Activated gamma-delta T cell treated with Interleukin-2 at 50 U/mL for 16 hours (primary cell): ENCODE data around the gene PCDHGA8.
"Not testable (repeated sequence)": the region's sequence is repeated elsewhere in the genome, so short reads cannot be mapped to it uniquely, and the experiment has no call there.

Experiments used
- DNase-seq: peaks from one replicate; pipeline ENCODE4 v3.0.0-alpha.2; 2020

Gene PCDHGA8

GRCh38 chr5:141371572-141372475 lies 20.6 kb upstream of the PCDHGA8 start:
- no peak for DNase-seq

GRCh38 chr5:141373673-141374317 lies 18.6 kb upstream of the PCDHGA8 start, which contains the start of gene PCDHGA6:
TSS of gene PCDHGA6 (plus strand) at chr5:141373891. CDS start at chr5:141374084, 193 bp downstream.
- no peak for DNase-seq

DNA sequence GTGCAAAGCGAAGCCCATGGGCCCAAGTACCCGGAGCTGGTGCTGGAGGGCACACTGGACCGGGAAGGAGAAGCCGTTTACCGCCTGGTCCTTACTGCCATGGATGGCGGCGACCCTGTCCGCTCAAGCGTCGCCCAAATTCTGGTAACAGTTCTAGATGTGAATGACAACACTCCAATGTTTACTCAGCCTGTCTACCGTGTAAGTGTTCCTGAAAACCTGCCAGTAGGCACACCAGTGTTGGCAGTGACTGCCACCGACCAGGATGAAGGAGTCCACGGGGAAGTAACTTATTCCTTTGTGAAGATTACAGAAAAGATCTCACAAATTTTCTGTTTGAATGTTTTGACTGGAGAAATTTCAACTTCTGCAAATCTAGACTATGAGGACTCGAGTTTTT lies 17.8 kb upstream of the PCDHGA8 start:
- no peak for DNase-seq

GRCh38 chr5:141375444-141376155 lies 16.8 kb upstream of the PCDHGA8 start:
- DNase-seq, result not testable (repeated sequence)

- DNase-seq, result no peak
Measured at GRCh38 chr5:141382469-141383294, 9.8 kb upstream of the PCDHGA8 start, which contains the start of gene PCDHGA7. TSS of gene PCDHGA7 (plus strand) at chr5:141382742. CDS start at chr5:141382900, 158 bp downstream.

GRCh38 chr5:141383345-141383744 lies 9.1 kb upstream of the PCDHGA8 start:
- no peak for DNase-seq

GRCh38 chr5:141384471-141385267 lies 7.8 kb upstream of the PCDHGA8 start:
- DNase-seq, result no peak

DNA sequence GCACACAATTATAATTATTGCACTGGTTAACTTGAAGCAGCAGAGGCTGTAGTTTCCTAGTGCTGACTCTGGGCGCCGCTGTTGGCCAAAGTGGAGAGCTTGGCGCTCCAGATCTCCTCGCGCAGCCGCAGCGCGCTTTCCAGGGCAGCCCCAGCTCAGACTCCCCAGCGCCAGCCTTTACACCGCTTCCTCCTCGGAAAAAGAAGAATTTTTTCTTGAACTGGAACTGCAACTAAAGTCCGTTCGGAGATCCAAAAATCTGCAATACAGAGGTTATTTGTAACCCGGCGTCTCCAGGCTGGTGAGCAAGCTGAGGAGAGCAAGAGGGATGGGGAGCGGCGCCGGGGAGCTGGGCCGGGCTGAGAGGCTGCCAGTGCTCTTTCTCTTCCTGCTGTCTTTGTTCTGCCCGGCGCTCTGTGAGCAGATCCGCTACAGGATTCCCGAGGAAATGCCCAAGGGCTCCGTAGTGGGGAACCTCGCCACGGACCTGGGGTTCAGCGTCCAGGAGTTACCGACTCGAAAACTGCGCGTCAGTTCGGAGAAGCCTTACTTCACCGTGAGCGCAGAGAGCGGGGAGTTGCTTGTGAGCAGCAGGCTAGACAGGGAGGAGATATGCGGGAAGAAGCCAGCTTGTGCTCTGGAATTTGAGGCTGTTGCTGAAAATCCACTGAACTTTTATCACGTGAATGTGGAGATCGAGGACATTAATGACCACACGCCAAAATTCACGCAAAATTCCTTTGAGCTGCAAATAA lies 4.7 kb upstream of the PCDHGA8 start, which contains the start of gene PCDHGB4:
Gene PCDHGB4, plus strand, starts transcription at position 142 of the 755 bp plus-strand sequence. Its CDS starts 187 bp downstream, at position 329.
- not testable (repeated sequence) for DNase-seq

DNA sequence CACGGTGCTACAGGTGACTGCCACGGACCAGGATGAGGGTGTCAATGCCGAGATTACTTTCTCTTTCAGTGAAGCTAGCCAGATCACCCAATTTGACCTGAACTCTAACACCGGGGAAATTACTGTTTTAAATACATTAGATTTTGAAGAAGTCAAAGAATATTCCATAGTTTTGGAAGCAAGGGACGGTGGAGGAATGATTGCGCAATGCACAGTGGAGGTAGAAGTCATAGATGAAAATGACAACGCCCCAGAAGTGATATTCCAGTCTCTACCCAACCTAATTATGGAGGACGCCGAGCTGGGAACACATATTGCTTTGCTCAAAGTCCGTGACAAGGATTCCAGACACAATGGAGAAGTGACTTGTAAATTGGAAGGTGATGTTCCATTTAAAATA lies 3.8 kb upstream of the PCDHGA8 start:
- DNase-seq, result no peak

- DNase-seq, result no peak
Measured at GRCh38 chr5:141389153-141390042, 3.0 kb upstream of the PCDHGA8 start.

DNA sequence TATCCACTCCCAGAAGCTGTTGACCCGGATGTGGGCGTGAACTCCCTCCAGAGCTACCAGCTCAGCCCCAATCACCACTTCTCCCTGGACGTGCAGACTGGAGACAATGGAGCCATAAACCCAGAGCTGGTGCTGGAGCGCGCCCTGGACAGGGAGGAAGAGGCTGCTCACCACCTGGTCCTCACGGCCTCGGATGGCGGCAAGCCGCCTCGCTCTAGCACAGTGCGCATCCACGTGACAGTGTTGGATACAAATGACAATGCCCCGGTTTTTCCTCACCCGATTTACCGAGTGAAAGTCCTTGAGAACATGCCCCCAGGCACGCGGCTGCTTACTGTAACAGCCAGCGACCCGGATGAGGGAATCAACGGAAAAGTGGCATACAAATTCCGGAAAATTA lies 834 bp downstream of the PCDHGA8 start:
- no peak for DNase-seq

DNA sequence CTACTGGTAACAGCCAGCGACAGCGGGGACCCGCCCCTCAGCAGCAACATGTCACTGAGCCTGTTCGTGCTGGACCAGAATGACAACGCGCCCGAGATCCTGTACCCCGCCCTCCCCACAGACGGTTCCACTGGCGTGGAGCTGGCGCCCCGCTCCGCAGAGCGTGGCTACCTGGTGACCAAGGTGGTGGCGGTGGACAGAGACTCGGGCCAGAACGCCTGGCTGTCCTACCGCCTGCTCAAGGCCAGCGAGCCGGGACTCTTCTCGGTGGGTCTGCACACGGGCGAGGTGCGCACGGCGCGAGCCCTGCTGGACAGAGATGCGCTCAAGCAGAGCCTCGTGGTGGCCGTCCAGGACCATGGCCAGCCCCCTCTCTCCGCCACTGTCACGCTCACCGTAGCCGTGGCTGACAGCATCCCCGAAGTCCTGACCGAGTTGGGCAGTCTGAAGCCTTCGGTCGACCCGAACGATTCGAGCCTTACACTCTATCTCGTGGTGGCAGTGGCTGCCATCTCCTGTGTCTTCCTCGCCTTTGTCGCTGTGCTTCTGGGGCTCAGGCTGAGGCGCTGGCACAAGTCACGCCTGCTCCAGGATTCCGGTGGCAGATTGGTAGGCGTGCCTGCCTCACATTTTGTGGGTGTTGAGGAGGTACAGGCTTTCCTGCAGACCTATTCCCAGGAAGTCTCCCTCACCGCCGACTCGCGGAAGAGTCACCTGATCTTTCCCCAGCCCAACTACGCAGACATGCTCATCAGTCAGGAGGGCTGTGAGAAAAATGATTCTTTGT lies 2.2 kb downstream of the PCDHGA8 start:
- not testable (repeated sequence) for DNase-seq

- not testable (repeated sequence) for DNase-seq
Measured at GRCh38 chr5:141397756-141398551, 5.5 kb downstream of the PCDHGA8 start, which contains the start of gene PCDHGB5. TSS of gene PCDHGB5 (plus strand) at chr5:141397947. CDS start at chr5:141398128, 181 bp downstream.

GRCh38 chr5:141398608-141399007 lies 6.2 kb downstream of the PCDHGA8 start:
- DNase-seq, result no peak

DNA sequence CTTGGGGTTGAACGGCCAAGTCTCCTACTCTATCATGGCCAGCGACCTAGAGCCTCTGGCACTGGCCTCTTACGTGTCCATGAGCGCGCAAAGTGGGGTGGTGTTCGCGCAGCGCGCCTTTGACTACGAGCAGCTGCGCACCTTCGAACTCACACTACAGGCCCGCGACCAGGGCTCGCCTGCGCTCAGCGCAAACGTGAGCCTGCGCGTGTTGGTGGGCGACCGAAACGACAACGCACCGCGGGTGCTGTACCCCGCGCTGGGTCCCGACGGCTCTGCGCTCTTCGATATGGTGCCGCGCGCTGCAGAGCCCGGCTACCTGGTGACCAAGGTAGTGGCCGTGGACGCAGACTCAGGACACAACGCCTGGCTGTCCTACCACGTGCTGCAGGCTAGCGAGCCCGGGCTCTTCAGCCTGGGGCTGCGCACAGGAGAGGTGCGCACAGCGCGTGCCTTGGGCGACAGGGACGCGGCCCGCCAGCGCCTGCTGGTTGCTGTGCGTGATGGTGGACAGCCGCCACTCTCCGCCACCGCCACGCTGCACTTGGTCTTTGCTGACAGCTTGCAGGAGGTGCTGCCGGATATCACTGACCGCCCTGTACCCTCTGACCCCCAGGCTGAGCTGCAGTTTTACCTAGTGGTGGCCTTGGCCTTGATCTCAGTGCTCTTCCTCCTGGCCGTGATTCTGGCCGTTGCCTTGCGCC lies 7.3 kb downstream of the PCDHGA8 start:
- no peak for DNase-seq

GRCh38 chr5:141402553-141403243 lies 10.3 kb downstream of the PCDHGA8 start, which contains the start of gene PCDHGA9:
TSS of gene PCDHGA9 (plus strand) at chr5:141402778. CDS start at chr5:141402953, 175 bp downstream.
- DNase-seq, result no peak
